SW480 (cell line): ENCODE results near the gene TUBB2A.
"Not testable (repeated sequence)": the region's sequence is repeated elsewhere in the genome, so short reads cannot be mapped to it uniquely, and the experiment has no call there.

Experiments used
- DNase-seq: peaks from one replicate; pipeline ENCODE4 v3.0.0-alpha.2; 2016; ENCODE audit warnings: low spot score

TUBB2A gene

GRCh38 chr6:3152689-3153088 is 4.7 kb downstream of the TUBB2A start:
- DNase-seq = no peak

GRCh38 chr6:3151691-3152090 is 5.7 kb downstream of the TUBB2A start:
- no peak for DNase-seq

GRCh38 chr6:3147914-3148757 is 9.2 kb downstream of the TUBB2A start:
- no peak for DNase-seq

- no peak for DNase-seq
Observed at GRCh38 chr6:3144571-3144970, 12.8 kb downstream of the TUBB2A start.

- DNase-seq = no peak
Observed at GRCh38 chr6:3143158-3143557, 14.2 kb downstream of the TUBB2A start.

GRCh38 chr6:3142536-3142935 is 14.8 kb downstream of the TUBB2A start:
- DNase-seq = no peak

GRCh38 chr6:3140201-3140600 is 17.1 kb downstream of the TUBB2A start:
- DNase-seq = no peak

- DNase-seq = no peak
Observed at GRCh38 chr6:3139090-3139903, 18.0 kb downstream of the TUBB2A start.

GRCh38 chr6:3138341-3138740 is 19.0 kb downstream of the TUBB2A start:
- DNase-seq = no peak

- not testable (repeated sequence) for DNase-seq
Observed at GRCh38 chr6:3137873-3138272, 19.5 kb downstream of the TUBB2A start.

GRCh38 chr6:3137057-3137777 is 20.1 kb downstream of the TUBB2A start:
- DNase-seq = no peak

- DNase-seq = no peak
Observed at GRCh38 chr6:3136292-3137011, 20.9 kb downstream of the TUBB2A start.

- no peak for DNase-seq
Observed at GRCh38 chr6:3135668-3136291, 21.6 kb downstream of the TUBB2A start.

GRCh38 chr6:3133515-3133914 is 23.8 kb downstream of the TUBB2A start:
- no peak for DNase-seq

- DNase-seq = no peak
Observed at GRCh38 chr6:3131695-3132094, 25.6 kb downstream of the TUBB2A start.

GRCh38 chr6:3128356-3129108 is 28.8 kb downstream of the TUBB2A start:
- no peak for DNase-seq

GRCh38 chr6:3125815-3126214 is 31.5 kb downstream of the TUBB2A start:
- DNase-seq = no peak

- no peak for DNase-seq
Observed at GRCh38 chr6:3124667-3125066, 32.7 kb downstream of the TUBB2A start.

- no peak for DNase-seq
Observed at GRCh38 chr6:3122823-3123182, 34.5 kb downstream of the TUBB2A start.

GRCh38 chr6:3120765-3121089 is 36.6 kb downstream of the TUBB2A start:
- DNase-seq = no peak
